Duodenal mucosa (tissue), 2 donors: ENCODE data around the gene PLEKHA6.

Source experiments
- H3K27ac ChIP-seq: one replicate; pipeline ENCODE4 v1.7.0; 2013; ENCODE audit warnings: low read depth, low read length
- H3K27me3 ChIP-seq, 2 donors: one replicate each; pipeline ENCODE4 v1.7.0; 2013; ENCODE audit warnings: low read length in 2 of 2, control low read depth in 1 of 2; ENCODE audit not compliant: insufficient read depth in 2 of 2, control insufficient read depth in 1 of 2
- H3K36me3 ChIP-seq, 2 donors: one replicate each; pipeline ENCODE4 v1.7.0; 2013; ENCODE audit warnings: low read length in 2 of 2, control low read depth in 1 of 2; ENCODE audit not compliant: insufficient read depth in 2 of 2, control insufficient read depth in 1 of 2
- H3K4me1 ChIP-seq, 2 donors: one replicate each; pipeline ENCODE4 v1.7.0; 2013; ENCODE audit warnings: low read length in 2 of 2, control low read depth in 1 of 2; ENCODE audit not compliant: insufficient read depth in 2 of 2, control insufficient read depth in 1 of 2
- H3K4me3 ChIP-seq, 2 donors: one replicate each; pipeline ENCODE4 v1.7.0; 2013; ENCODE audit warnings: low read length in 2 of 2, low read depth in 1 of 2
- H3K9ac ChIP-seq, 2 donors: one replicate each; pipeline ENCODE4 v1.7.0; 2013; ENCODE audit warnings: low read length in 2 of 2, low read depth in 1 of 2
- H3K9me3 ChIP-seq, 2 donors: one replicate each; pipeline ENCODE4 v1.7.0; 2013; ENCODE audit warnings: low read length in 2 of 2, control low read depth in 1 of 2; ENCODE audit not compliant: control insufficient read depth in 1 of 2

Gene PLEKHA6

DNA sequence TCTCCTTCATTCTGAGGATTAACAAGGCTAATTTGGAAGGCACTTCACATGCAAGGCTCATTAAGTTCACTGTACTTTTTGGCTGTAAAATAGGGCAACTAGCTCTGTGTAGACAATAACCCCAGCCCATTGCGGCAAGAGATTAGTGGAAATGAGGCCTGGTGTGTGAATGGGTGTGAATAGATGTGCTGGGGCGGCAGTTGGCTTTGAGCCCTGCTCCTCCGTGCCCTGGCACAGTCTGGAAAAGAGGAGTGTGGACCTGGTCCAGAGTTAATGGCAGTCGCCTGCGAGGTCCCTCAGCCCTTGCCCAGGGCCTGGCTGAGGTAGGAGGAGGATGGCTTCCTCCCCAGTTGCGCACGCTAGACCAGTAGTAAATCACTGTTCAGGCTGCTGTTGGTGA, 168.3 kb downstream of the PLEKHA6 start:
- H3K36me3 ChIP-seq = no peaks in the 10 kb centered on the region
- H3K27ac ChIP-seq = no peak overlapping the region
- H3K9ac ChIP-seq = peak overlapping the region in 1 of 2 donors; percentile 27
- H3K4me1 ChIP-seq = peaks cover 18 to 48% of the 10 kb centered on the region in 2 donors
- peaks cover 5 to 6% of the 10 kb centered on the region in 2 donors for H3K27me3 ChIP-seq
- no peak overlapping the region for H3K4me3 ChIP-seq
- H3K9me3 ChIP-seq = no peaks in the 10 kb centered on the region

DNA sequence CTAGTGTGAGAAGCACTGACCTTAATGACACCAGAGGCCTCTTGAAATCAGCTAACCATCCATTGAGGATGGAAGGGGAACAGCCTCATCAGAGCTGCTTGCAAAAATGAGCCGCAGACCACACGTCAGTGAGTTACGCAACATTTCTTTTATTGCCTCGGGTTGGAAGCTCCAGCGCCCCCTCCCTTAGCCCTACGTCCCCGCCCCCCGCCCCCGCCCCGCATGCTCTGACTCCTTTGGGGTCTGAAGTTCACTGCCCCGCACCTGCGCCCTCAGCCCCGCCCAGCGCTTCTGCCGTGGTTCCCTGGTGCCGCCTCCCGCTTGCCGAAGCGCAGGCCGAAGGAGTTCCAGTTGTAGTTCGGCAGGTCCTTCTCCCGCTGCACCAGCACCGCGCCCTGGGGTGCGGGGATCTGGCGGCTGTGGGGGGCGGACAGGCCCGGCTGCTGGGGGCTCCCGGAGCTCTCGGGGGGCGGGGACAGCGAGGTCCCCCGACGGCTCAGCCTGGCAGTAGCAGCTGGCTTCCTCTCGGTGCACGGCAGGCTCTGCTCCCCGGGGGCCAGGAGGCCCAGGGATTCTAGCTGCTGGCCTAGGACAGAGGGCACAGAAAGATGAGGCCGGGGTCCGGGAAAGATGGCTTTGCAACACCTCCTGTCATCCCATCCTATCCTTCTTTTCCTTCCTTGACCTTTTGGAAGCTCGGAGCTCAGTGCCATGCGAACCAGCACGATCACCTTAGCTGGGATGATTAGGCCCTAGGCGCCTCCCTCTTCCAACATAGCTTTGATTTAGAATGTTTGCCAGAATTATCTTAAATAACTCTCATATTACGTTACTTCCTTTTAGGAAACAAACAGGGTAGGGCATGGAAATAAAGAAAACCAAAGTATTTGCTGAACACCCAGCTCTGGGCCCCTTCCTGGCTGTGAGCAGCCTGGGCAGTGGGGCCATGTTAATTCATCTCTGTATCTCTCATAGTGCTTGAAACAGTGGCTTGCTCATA, 169.2 kb downstream of the PLEKHA6 start:
- peak overlapping the region in 1 of 2 donors; percentile 45 for H3K9ac ChIP-seq
- peaks cover 18 to 48% of the 10 kb centered on the region in 2 donors for H3K4me1 ChIP-seq
- H3K9me3 ChIP-seq = no peaks in the 10 kb centered on the region
- no peak overlapping the region for H3K27ac ChIP-seq
- peak overlapping the region in 1 of 2 donors; percentile 15 for H3K4me3 ChIP-seq
- H3K27me3 ChIP-seq = peaks cover 5 to 6% of the 10 kb centered on the region in 2 donors
- no peaks in the 10 kb centered on the region for H3K36me3 ChIP-seq

- Histone ChIP-seq H3K9me3 (no peaks in the 10 kb centered on the region), H3K36me3 (no peaks in the 10 kb centered on the region), H3K9ac (no peak overlapping the region), H3K4me3 (no peak overlapping the region), H3K27ac (no peak overlapping the region), H3K4me1 (peaks cover 11 to 41% of the 10 kb centered on the region in 2 donors), H3K27me3 (peaks cover 5 to 6% of the 10 kb centered on the region in 2 donors)
Measured at GRCh38 chr1:204188959-204189639, 170.6 kb downstream of the PLEKHA6 start.

DNA sequence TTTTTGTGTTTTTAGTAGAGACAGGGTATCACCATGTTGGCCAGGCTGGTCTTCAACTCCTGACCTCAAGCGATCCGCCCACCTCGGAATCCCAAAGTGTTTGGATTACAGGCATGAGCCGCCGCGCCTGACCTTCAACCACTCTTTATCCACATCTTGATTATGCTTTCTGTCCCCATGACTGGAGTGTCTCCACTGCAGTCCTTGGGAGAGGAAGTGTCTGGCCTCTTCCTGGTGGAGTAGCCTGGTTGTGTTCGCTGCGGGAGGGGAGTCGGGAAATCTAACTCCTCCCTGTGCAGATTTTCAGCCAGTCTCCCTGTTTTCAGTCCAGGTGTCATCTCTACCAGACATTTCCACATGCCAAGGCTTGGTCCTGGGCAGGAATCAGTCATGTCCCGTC, 173.1 kb downstream of the PLEKHA6 start:
- no peaks in the 10 kb centered on the region for H3K9me3 ChIP-seq
- H3K4me1 ChIP-seq = peaks cover 0 to 20% of the 10 kb centered on the region in 2 donors
- no peak overlapping the region for H3K9ac ChIP-seq
- H3K27me3 ChIP-seq = peaks cover 5 to 6% of the 10 kb centered on the region in 2 donors
- H3K36me3 ChIP-seq = no peaks in the 10 kb centered on the region
- no peak overlapping the region for H3K4me3 ChIP-seq
- no peak overlapping the region for H3K27ac ChIP-seq

DNA sequence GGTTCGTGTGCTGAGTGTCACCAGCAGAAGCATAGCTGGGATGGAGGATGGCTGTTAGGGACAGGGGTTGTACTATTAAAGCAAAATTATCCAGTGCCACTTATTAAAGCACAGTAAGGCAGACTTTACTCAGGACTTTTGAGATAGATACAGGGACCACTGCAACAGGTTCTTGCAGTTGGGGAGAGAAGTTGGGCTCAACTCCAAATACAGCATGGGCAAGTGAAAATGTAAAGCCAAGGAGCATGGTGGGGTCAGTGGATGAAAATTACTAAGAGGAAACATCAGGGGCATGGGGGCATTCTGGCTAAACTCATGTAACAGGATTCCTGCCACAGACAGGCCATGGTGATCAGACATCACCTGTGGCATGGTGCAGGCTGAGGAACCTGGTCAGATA, 178.6 kb downstream of the PLEKHA6 start:
- Histone ChIP-seq H3K27me3 (peaks cover 0 to 4% of the 10 kb centered on the region in 2 donors), H3K9ac (no peak overlapping the region), H3K9me3 (no peaks in the 10 kb centered on the region), H3K27ac (no peak overlapping the region), H3K4me3 (no peak overlapping the region), H3K4me1 (peaks cover 6 to 7% of the 10 kb centered on the region in 2 donors), H3K36me3 (no peaks in the 10 kb centered on the region)

DNA sequence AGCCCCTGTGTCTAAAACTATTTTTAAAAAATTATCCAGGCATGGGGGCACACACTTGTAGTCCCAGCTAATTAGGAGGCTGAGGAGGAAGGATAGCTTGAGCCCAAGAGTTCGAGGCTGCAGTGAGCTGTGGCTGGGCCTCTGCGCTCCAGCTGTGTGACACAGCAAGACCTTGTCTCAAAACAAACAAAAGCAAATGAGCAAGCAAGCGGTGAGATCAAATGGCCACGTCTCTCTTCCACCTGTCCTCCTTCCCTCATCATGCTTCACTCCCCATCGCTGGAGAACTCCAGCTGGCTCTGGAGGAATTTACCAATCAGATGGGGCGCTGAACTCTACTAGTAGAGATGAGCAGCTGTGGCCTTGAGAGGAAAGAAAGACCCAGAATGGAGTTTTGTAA, 179.6 kb downstream of the PLEKHA6 start:
- Histone ChIP-seq H3K27me3 (peaks cover 0 to 4% of the 10 kb centered on the region in 2 donors), H3K4me3 (no peak overlapping the region), H3K4me1 (peaks cover 6 to 7% of the 10 kb centered on the region in 2 donors), H3K9ac (no peak overlapping the region), H3K27ac (no peak overlapping the region), H3K9me3 (no peaks in the 10 kb centered on the region), H3K36me3 (no peaks in the 10 kb centered on the region)

GRCh38 chr1:204178487-204179281, 181.0 kb downstream of the PLEKHA6 start:
- H3K9me3 ChIP-seq = no peaks in the 10 kb centered on the region
- H3K27ac ChIP-seq = no peak overlapping the region
- no peaks in the 10 kb centered on the region for H3K36me3 ChIP-seq
- H3K4me1 ChIP-seq = peaks cover 6 to 7% of the 10 kb centered on the region in 2 donors
- H3K27me3 ChIP-seq = peaks cover 0 to 4% of the 10 kb centered on the region in 2 donors
- H3K9ac ChIP-seq = no peak overlapping the region
- H3K4me3 ChIP-seq = no peak overlapping the region

DNA sequence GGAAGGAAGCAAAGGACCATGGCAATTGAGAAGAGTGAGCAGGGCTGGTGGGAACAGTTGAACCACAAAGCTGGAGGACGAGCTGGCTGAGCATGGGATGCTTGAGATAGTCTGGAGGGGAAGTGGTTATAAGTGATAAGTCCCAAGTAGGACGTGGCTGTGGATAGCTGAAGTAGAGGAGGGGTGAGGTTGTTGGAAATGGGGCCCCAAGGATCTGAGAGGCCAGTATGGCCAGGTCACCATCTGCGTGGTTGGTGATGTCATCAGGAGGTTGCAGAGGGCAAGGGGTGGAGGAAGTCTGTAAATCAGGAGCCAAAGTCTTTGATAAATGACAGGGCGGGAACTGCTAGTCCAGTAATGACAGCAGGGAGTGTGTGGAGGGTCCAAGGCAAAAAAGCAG, 182.6 kb downstream of the PLEKHA6 start:
- Histone ChIP-seq H3K27me3 (peaks cover 0 to 4% of the 10 kb centered on the region in 2 donors), H3K4me1 (peaks cover 6 to 7% of the 10 kb centered on the region in 2 donors), H3K36me3 (no peaks in the 10 kb centered on the region), H3K9ac (no peak overlapping the region), H3K27ac (no peak overlapping the region), H3K4me3 (no peak overlapping the region), H3K9me3 (no peaks in the 10 kb centered on the region)

DNA sequence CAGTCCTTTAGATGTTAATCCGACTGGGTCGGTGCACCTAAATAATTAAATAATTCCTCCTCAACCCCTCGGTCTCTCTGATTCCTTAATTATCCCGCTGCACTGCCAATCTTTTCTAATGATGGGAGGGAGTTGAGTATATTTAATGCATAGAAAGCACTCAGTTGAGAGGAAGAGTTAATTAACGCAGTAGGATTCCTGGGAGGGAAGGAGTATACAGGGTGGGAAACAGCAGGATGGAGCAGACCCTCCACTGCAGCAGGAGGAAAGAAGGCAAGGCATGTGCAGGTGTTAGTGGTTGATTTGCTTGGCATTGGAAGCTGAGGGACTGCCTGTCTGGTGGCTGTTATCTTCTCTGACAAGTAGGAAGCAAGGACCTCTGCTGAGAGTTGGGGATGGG, 183.7 kb downstream of the PLEKHA6 start:
- Histone ChIP-seq H3K9me3 (no peaks in the 10 kb centered on the region), H3K9ac (no peak overlapping the region), H3K4me1 (peaks cover 6 to 7% of the 10 kb centered on the region in 2 donors), H3K4me3 (no peak overlapping the region), H3K27me3 (peaks cover 0 to 4% of the 10 kb centered on the region in 2 donors), H3K36me3 (no peaks in the 10 kb centered on the region), H3K27ac (no peak overlapping the region)
